ENCODE measurements around the gene OR8K5.
"Not testable (repeated sequence)": the region's sequence is repeated elsewhere in the genome, so short reads cannot be mapped to it uniquely, and the experiment has no call there.

The OR8K5 gene, protein sequence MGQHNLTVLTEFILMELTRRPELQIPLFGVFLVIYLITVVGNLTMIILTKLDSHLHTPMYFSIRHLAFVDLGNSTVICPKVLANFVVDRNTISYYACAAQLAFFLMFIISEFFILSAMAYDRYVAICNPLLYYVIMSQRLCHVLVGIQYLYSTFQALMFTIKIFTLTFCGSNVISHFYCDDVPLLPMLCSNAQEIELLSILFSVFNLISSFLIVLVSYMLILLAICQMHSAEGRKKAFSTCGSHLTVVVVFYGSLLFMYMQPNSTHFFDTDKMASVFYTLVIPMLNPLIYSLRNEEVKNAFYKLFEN

DNA sequence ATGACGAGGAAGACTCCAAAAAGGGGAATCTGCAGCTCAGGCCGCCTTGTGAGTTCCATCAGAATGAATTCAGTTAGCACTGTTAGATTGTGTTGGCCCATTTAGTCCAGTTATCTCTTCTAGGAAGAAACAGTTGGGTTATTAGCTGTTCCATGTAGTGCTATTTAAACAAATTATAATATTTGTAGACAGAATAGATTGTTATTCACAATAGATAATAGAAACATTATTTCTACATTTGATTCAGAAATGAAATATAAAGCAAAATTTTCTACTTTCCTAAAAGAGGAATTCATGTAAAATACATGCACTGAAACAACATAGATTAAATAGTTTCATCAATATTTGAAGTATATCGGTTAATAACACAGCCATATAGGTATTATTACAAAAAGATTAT, at the start of gene OR8K5:
TSS of gene OR8K5 (minus strand) at position 101 of the 400 bp plus-strand sequence. CDS start at position 101, 0 bp downstream.
- DNase-seq (ENCODE audit: low read depth): no peak

DNA sequence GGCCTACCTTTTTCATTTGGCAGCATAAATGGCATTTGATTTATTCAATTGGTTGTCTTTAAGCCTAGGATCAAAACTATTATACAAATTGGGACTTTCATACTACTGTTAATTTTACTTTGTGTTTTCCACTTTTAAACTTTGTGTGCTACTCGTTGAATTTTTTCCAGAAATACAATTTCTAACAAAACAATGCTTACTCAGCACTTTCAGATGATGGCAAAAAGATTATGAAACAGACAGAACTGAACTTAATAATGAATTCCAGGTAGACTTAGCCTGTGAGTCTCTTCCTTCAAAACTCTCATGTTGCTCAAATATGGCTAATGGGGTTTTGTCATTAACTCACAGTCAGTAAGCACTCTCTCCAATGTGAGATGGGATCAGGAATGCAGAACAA, 47.7 kb upstream of the OR8K5 start:
- DNase-seq (ENCODE audit: low read depth): no peak

DNA sequence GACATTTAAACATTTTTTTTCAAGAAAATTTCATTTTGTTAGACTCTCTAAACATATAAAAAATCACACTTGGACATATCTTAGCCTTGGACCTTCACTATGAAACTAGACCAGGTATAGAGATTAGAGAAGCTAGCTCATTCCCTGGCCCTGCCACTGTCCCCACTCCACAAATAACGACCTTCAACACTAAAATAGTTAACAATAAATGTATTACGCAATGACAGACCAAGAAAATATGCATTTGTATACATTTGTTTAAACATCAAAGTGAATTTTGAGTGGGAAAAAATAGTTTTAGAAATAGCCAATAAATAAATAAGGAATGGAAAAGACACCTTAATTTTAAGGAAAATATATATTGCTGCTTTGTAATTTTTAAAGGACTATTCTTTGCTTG, 37.2 kb upstream of the OR8K5 start:
- DNase-seq (ENCODE audit: low read depth): no peak

DNA sequence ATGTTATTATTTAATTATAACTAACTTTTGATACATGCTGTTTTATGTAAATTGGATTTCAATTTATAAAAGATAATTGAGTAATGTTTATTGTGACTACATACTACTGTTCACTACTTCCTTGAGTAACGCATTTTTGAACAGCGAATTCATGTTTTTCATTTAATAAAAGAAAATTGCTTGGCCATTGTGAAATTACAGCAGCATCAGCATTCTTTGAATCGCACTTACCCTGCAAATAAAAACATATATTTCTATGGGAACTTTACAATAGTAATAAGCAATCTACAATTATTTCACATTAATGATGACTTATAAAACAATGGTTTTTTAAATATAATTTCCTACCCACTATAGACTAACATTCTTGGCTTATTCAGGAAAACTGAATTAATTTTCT, 36.6 kb upstream of the OR8K5 start:
- no peak for DNase-seq (ENCODE audit: low read depth)

DNA sequence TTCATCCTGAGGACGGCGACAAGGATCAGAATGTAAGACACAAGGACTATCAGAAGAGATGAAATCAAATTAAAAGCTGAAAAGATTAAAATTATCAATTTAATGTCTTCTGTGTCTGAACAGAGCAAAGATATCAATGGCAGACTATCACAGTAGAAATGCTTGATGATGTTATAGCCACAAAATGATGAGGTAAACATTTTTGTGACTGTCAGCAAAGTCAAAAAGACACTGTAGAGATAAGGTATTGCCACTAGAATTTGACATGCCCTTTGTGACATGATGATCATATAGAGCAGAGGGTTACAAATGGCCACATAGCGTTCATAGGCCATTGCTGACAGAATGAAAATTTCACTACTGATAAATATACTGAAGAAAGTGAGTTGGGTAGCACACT, 28.5 kb upstream of the OR8K5 start:
- DNase-seq (ENCODE audit: low read depth): no peak

DNA sequence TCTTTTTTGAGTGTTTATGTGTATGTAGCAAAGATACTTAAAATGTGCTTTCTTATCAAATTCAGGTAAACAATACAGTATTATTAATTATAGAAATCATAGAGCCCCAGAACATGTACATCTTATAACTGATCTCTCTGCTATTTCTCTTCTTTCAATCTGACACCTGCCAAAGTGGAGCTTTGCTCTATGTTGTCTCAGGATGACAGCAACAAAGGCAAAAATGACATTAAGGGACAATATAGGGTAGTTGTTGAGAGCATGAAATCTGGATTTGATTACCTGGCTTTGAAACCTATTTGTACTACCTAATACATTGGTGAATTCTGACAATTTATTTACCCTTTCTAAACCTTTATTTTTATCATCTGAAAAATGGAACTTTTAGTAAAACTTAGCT, 23.3 kb upstream of the OR8K5 start:
- DNase-seq (ENCODE audit: low read depth): no peak

DNA sequence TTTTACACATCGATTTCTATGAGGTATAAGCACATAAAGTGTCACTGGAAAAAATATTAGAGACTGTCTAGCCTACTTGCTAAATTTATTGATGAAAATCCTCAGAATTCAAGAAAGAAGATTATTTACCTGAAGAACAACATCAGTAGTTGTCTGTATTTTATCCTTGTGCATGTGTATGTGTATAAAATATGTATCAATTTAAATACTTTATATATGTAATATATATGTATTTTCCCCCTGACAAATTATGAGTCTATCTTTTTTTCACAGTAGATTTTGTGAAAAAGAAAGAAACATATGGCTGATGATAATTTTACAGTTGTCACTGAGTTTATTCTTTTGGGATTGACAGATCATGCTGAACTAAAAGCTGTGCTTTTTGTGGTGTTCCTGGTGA, 16.2 kb upstream of the OR8K5 start, which contains the start of gene OR5J2:
TSS of gene OR5J2 (plus strand) at position 301 of the 400 bp plus-strand sequence. CDS start at position 301, 0 bp downstream.
- DNase-seq (ENCODE audit: low read depth): no peak

DNA sequence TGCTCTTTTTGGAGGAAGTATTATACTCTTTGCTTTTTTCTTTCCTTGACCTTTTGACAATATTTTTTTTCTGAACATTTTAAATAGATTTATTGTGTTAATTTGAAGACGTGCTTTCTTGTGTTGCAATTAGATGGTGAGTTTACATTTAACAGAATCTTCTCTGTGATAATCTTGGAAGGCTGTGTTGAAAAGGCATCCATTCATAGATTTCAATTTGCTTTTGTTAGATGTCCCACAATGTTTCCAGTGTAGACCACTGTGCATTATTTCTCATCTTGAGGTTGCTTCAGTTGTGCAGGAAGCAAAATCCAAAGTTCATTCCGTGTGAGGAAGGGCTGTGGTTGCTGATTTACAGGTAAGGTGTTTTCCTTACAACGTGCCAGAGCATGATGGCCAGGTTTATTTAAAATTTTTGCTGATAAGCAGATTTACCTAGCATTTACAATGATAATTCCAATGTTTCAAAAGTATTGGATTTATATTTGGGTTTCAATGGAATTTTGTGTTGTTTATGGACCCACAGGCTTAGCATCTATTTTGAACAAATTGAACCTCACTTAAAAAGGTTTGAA, 12.2 kb upstream of the OR8K5 start:
- no peak for DNase-seq (ENCODE audit: low read depth)

DNA sequence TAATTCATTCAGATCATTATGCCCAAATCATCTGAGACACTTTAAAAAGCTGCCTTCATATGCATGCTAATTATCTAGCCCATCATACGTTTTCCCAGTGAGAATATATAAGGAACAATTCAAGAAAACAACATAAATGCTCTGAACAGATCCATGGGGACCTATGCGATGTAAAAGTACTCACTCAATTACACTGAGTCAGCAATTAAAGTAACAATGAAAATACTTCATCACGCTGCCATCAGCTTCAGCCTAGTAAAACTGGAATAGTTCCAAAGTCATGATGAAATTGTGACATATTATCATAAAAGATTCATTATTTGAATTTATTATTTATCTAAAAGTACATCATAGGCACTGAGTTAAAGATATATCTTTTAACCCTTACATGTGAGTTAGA, 3.7 kb upstream of the OR8K5 start:
- DNase-seq (ENCODE audit: low read depth): no peak

DNA sequence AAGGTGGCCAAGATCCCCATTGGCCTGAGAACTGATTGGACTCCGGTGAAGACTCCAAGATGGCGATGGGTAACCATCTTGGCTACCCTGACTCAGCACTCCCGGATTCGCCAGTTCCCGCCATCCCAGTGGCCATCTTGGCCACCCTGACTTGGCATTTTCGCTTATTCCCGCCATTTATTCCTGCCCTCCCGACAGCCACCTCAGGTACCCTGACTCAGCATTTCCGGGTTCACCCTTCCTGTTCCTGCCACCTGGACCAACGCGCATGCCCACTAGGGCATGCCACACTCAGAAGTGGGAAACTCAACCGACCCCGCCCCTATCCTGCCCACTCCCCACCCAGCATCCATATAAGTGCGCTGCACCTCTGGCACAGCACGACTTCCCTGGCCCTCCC, 7.8 kb downstream of the OR8K5 start:
- no peak for DNase-seq (ENCODE audit: low read depth)

DNA sequence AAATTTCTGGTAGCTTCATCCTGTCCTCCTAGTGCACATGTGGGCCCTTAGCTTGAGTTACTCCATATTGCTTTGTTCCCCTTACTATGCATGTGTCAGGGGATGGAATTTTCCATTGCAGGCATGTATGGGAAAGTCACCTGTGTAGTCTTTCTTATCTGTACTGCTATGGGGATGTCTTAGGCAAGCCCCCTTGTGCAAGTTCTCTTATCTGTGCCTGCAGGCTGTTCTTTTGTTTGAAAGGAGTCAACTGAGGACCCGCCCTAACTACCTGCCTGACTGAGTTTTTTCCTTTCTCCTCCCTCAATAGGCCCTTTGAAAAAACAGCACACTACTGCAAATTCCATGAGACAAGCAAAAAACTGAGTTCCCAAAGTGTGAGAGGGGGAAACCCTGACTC, 8.7 kb downstream of the OR8K5 start:
- DNase-seq (ENCODE audit: low read depth): no peak

DNA sequence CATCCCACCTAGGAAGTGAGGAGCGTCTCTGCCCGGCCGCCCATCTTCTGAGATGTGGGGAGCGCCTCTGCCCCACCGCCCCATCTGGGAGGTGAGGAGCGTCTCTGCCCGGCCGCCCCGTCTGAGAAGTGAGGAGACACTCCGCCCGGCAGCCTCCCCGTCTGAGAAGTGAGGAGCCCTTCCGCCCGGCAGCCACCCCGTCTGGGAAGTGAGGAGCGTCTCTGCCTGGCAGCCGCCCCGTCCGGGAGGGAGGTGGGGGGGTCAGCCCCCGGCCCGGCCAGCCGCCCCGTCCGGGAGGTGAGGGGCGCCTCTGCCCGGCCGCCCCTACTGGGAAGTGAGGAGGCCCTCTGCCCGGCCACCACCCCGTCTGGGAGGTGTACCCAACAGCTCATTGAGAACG, 16.4 kb downstream of the OR8K5 start:
- DNase-seq (ENCODE audit: low read depth): not testable (repeated sequence)

DNA sequence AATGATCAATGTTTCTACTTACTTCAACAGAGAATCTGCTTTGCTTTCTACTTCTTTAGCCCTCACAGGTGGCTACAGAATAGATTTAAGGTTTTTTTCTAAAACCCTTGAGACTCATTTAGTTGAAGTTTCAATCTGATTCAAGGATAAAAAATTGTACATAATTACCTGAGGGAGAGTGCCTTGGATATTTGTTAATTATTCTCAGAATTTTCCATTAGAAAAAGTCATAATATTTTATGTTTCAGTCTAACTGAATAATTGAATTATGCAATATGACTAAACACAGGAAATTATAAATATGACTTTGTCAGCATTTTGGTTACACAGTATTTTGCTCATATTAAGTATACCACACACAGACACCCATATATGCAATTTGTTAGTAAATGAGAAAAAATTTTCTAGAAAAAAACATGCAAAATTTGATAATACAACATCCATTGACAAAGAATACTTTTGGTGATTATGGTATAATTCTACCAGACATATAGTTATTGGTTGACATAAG, 19.9 kb downstream of the OR8K5 start, which contains the start of gene OR8J3:
TSS of gene OR8J3 (minus strand) at position 51 of the 511 bp plus-strand sequence. CDS start 2,483 bp downstream, outside the sequence.
- DNase-seq (ENCODE audit: low read depth): no peak

DNA sequence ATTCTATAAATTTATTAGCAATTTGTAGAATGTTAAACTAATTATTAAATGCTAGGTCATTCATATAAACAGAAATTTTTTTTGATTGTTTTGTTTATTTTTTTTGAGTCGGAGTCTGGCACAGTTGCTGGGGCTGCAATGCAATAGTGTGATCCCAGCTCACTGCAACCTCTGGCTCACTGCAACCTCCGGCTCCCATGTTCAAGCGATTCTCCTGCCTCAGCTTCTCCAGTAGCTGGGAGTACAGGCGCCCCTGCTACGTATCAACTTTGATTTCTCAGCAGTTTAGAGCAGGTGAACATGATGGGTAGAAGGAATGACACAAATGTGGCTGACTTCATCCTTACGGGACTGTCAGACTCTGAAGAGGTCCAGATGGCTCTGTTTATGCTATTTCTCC, 38.0 kb downstream of the OR8K5 start, which contains the start of gene OR8H3:
TSS of gene OR8H3 (plus strand) at position 301 of the 400 bp plus-strand sequence. CDS start at position 301, 0 bp downstream.
- no peak for DNase-seq (ENCODE audit: low read depth)
